Activated naive CD4-positive, alpha-beta T cell treated with anti-CD3 and anti-CD28 coated beads for 36 hours (primary cell): ENCODE data around the gene FN3K. TPM values are rescaled to one million over a fixed set of nuclear protein-coding genes. Genes with fewer than 3 reads are reported as not detected.

Experiments used
- CTCF ChIA-PET: fragments of 350-600 bp; sonication (Branson Sonifier 250); formaldehyde crosslinking; loops from one replicate; lab custom pipeline; 2021; ENCODE audit warnings: antibody characterized with exemption; lab: Charles Lee
- DNase-seq: peaks from one replicate; pipeline ENCODE4 v3.0.0-alpha.2; 2020
- H3K27ac Mint-ChIP-seq: one replicate; pipeline ENCODE4 v1.8.0; 2021; ENCODE audit warnings: mild to moderate bottlenecking, mixed read lengths
- H3K27me3 Mint-ChIP-seq: one replicate; pipeline ENCODE4 v1.8.0; 2021; ENCODE audit warnings: low read depth, mixed read lengths
- H3K36me3 Mint-ChIP-seq: one replicate; pipeline ENCODE4 v1.8.0; 2021; ENCODE audit warnings: low read depth, mixed read lengths
- H3K4me1 Mint-ChIP-seq: one replicate; pipeline ENCODE4 v1.8.0; 2021; ENCODE audit warnings: low read depth, mixed read lengths
- H3K4me3 Mint-ChIP-seq: one replicate; pipeline ENCODE4 v1.8.0; 2021; ENCODE audit warnings: mild to moderate bottlenecking, moderate library complexity, mixed read lengths
- H3K9me3 Mint-ChIP-seq: one replicate; pipeline ENCODE4 v1.8.0; 2021; ENCODE audit warnings: mixed read lengths
- intact Hi-C: fragments of 100-400 bp; cut with micrococcal nuclease; formaldehyde crosslinking; loops from one replicate; pipeline ENCODE4 v1.15.1; 2023
- total RNA-seq, 2 experiments: library from RNA; stranded (reverse); gene quantifications; one replicate each; pipeline ENCODE4 v1.2.3, GENCODE V29; 2021

FN3K gene
- total RNA-seq, 2 experiments from 2014 or later, result 1.3 to 1.8 TPM

- CTCF ChIA-PET, result no interaction called here
- H3K27me3 Mint-ChIP-seq, result no peaks in the 10 kb centered on the region
- peaks cover 2% of the 10 kb centered on the region for H3K9me3 Mint-ChIP-seq
- intact Hi-C loops, result loop anchor here (1.0 to 10.0 kb wide), 4 partner anchors 35 to 454 kb away; partner anchors contain the start of genes FN3KRP and RAB40B
- peaks cover 7% of the 10 kb centered on the region for H3K36me3 Mint-ChIP-seq
- peaks cover 26% of the 10 kb centered on the region for H3K4me1 Mint-ChIP-seq
- H3K27ac Mint-ChIP-seq, result no peak overlapping the region
- no peak for DNase-seq
- H3K4me3 Mint-ChIP-seq, result no peak overlapping the region
Observed at GRCh38 chr17:82751171-82751570, 15.8 kb downstream of the FN3K start.

- H3K4me3 Mint-ChIP-seq, result peak within 1 kb of the TSS; percentile 79
- peaks cover 26% of the 10 kb centered on the region for H3K4me1 Mint-ChIP-seq
- CTCF ChIA-PET, result no interaction called here
- H3K36me3 Mint-ChIP-seq, result peaks cover 11% of the 10 kb centered on the region
- H3K9me3 Mint-ChIP-seq, result no peaks in the 10 kb centered on the region
- H3K27ac Mint-ChIP-seq, result peak within 1 kb of the TSS; percentile 18
- no peaks in the 10 kb centered on the region for H3K27me3 Mint-ChIP-seq
- intact Hi-C loops, result loop anchor here (1.0 to 10.0 kb wide), 5 partner anchors 35 to 454 kb away; partner anchors contain the start of genes FN3KRP, RAB40B and WDR45B
- DNase-seq, result peak; percentile 90
Observed at GRCh38 chr17:82751571-82752370, 16.4 kb downstream of the FN3K start, which contains the start of gene TBCD. Gene TBCD (plus strand): TSS chr17:82752065. CDS start chr17:82752194, 129 bp downstream.

GRCh38 chr17:82752371-82753200 is 17.2 kb downstream of the FN3K start:
- H3K9me3 Mint-ChIP-seq, result no peaks in the 10 kb centered on the region
- peak overlapping the region; percentile 79 for H3K4me3 Mint-ChIP-seq
- peak overlapping the region; percentile 18 for H3K27ac Mint-ChIP-seq
- no peaks in the 10 kb centered on the region for H3K27me3 Mint-ChIP-seq
- H3K4me1 Mint-ChIP-seq, result peaks cover 26% of the 10 kb centered on the region
- DNase-seq, result no peak
- CTCF ChIA-PET, result no interaction called here
- intact Hi-C loops, result loop anchor here (1.0 to 10.0 kb wide), 4 partner anchors 55 to 455 kb away; partner anchors contain the start of genes RAB40B and WDR45B
- H3K36me3 Mint-ChIP-seq, result peaks cover 12% of the 10 kb centered on the region

GRCh38 chr17:82753201-82753464 is 17.7 kb downstream of the FN3K start:
- no peaks in the 10 kb centered on the region for H3K9me3 Mint-ChIP-seq
- H3K27me3 Mint-ChIP-seq, result no peaks in the 10 kb centered on the region
- H3K4me1 Mint-ChIP-seq, result peaks cover 26% of the 10 kb centered on the region
- peak overlapping the region; percentile 79 for H3K4me3 Mint-ChIP-seq
- intact Hi-C loops, result loop anchor here (5.0 to 10.0 kb wide), 3 partner anchors 56 to 456 kb away; partner anchors contain the start of gene RAB40B
- H3K27ac Mint-ChIP-seq, result no peak overlapping the region
- H3K36me3 Mint-ChIP-seq, result peaks cover 12% of the 10 kb centered on the region
- CTCF ChIA-PET, result no interaction called here
- no peak for DNase-seq

GRCh38 chr17:82754297-82755208 is 19.1 kb downstream of the FN3K start:
- H3K4me3 Mint-ChIP-seq, result peak overlapping the region; percentile 14
- peaks cover 12% of the 10 kb centered on the region for H3K36me3 Mint-ChIP-seq
- H3K4me1 Mint-ChIP-seq, result peaks cover 26% of the 10 kb centered on the region
- H3K27me3 Mint-ChIP-seq, result no peaks in the 10 kb centered on the region
- CTCF ChIA-PET, result interaction anchor here (1.1 to 1.2 kb wide), 2 partner anchors 21 to 85 kb away, joined by 3 read pairs; no protein-coding TSS in a partner anchor
- intact Hi-C loops, result loop anchor here (5.0 to 10.0 kb wide), 3 partner anchors 57 to 457 kb away; partner anchors contain the start of gene RAB40B
- no peaks in the 10 kb centered on the region for H3K9me3 Mint-ChIP-seq
- no peak overlapping the region for H3K27ac Mint-ChIP-seq
- DNase-seq, result peak; percentile 27

GRCh38 chr17:82756166-82756565 is 20.8 kb downstream of the FN3K start:
- no peaks in the 10 kb centered on the region for H3K9me3 Mint-ChIP-seq
- H3K27ac Mint-ChIP-seq, result no peak overlapping the region
- peaks cover 24% of the 10 kb centered on the region for H3K4me1 Mint-ChIP-seq
- no peaks in the 10 kb centered on the region for H3K27me3 Mint-ChIP-seq
- no peak for DNase-seq
- CTCF ChIA-PET, result interaction anchor here (0.8 to 1.1 kb wide), 2 partner anchors 9 to 19 kb away, joined by 4 to 6 read pairs; no protein-coding TSS in a partner anchor
- H3K4me3 Mint-ChIP-seq, result no peak overlapping the region
- H3K36me3 Mint-ChIP-seq, result peaks cover 15% of the 10 kb centered on the region
- intact Hi-C loops, result loop anchor here (10.0 kb wide), 1 partner anchor 261 kb away; no protein-coding TSS in a partner anchor

GRCh38 chr17:82765371-82765770 is 30.0 kb downstream of the FN3K start:
- intact Hi-C loops, result loop anchor here (5.0 kb wide), 1 partner anchor 413 kb away; no protein-coding TSS in a partner anchor
- Mint-ChIP-seq H3K4me3 (no peak overlapping the region), H3K4me1 (peaks cover 14% of the 10 kb centered on the region), H3K36me3 (peaks cover 21% of the 10 kb centered on the region), H3K27ac (no peak overlapping the region), H3K9me3 (no peaks in the 10 kb centered on the region), H3K27me3 (no peaks in the 10 kb centered on the region)
- DNase-seq, result no peak
- CTCF ChIA-PET, result interaction anchor here (1.4 to 1.5 kb wide), 3 partner anchors 9 to 97 kb away, joined by 3 to 6 read pairs (median 4); no protein-coding TSS in a partner anchor

- Mint-ChIP-seq H3K4me1 (peaks cover 11% of the 10 kb centered on the region), H3K4me3 (no peak overlapping the region), H3K27me3 (no peaks in the 10 kb centered on the region), H3K27ac (no peak overlapping the region), H3K36me3 (peaks cover 23% of the 10 kb centered on the region), H3K9me3 (no peaks in the 10 kb centered on the region)
- intact Hi-C loops, result loop anchor here (5.0 kb wide), 1 partner anchor 415 kb away; no protein-coding TSS in a partner anchor
- CTCF ChIA-PET, result interaction anchor here (0.6 to 1.1 kb wide), 2 partner anchors 41 to 90 kb away, joined by 3 to 4 read pairs; no protein-coding TSS in a partner anchor
- DNase-seq, result peak; percentile 75
Observed at GRCh38 chr17:82767041-82767754, 31.8 kb downstream of the FN3K start.

- peaks cover 27% of the 10 kb centered on the region for H3K36me3 Mint-ChIP-seq
- intact Hi-C loops, result loop anchor here (5.0 kb wide), 1 partner anchor 417 kb away; no protein-coding TSS in a partner anchor
- H3K9me3 Mint-ChIP-seq, result no peaks in the 10 kb centered on the region
- H3K27ac Mint-ChIP-seq, result no peak overlapping the region
- no peaks in the 10 kb centered on the region for H3K27me3 Mint-ChIP-seq
- CTCF ChIA-PET, result no interaction called here
- peaks cover 11% of the 10 kb centered on the region for H3K4me1 Mint-ChIP-seq
- no peak for DNase-seq
- H3K4me3 Mint-ChIP-seq, result no peak overlapping the region
Observed at GRCh38 chr17:82769041-82769440, 33.6 kb downstream of the FN3K start.

- no peak overlapping the region for H3K4me3 Mint-ChIP-seq
- H3K9me3 Mint-ChIP-seq, result no peaks in the 10 kb centered on the region
- H3K4me1 Mint-ChIP-seq, result peaks cover 3% of the 10 kb centered on the region
- peaks cover 24% of the 10 kb centered on the region for H3K36me3 Mint-ChIP-seq
- no peak for DNase-seq
- no peak overlapping the region for H3K27ac Mint-ChIP-seq
- CTCF ChIA-PET, result interaction anchor here (0.7 to 2.3 kb wide), 2 partner anchors 104 to 150 kb away, joined by 3 to 6 read pairs; no protein-coding TSS in a partner anchor
- no peaks in the 10 kb centered on the region for H3K27me3 Mint-ChIP-seq
- intact Hi-C loops, result no loop called here
Observed at GRCh38 chr17:82772026-82772425, 36.6 kb downstream of the FN3K start.
